SK-N-SH treated with all-trans-retinoic acid at 6 μM for 48 hours (cell line): ENCODE results near the gene DIAPH1.

Source experiments
- ATAC-seq: fragments of 200-7000 bp; cut with Tn5 transposase; 3 replicates; pipeline ENCODE4 v1.9.1; 2020; ENCODE audit warnings: mild to moderate bottlenecking, moderate library complexity
- ARNTL ChIP-seq: fragments of 450-650 bp; formaldehyde crosslinking; IDR thresholded peaks from 2 replicates; pipeline ENCODE4 v1.5.0; 2020; ENCODE audit warnings: low read depth, mild to moderate bottlenecking, moderate library complexity, borderline replicate concordance
- BACH2 ChIP-seq: fragments of 250-450 bp; sonication (Bioruptor Pico); IDR thresholded peaks from 2 replicates; pipeline ENCODE4 v1.9.0; 2021; ENCODE audit warnings: mild to moderate bottlenecking, borderline replicate concordance
- CSDC2 ChIP-seq: fragments of 250-450 bp; sonication (Bioruptor Pico); IDR thresholded peaks from 2 replicates; pipeline ENCODE4 v1.5.0; 2020; ENCODE audit warnings: mild to moderate bottlenecking, moderate library complexity
- ESRRG ChIP-seq: fragments of 250-450 bp; sonication (Bioruptor Pico); IDR thresholded peaks from 2 replicates; pipeline ENCODE4 v1.6.1; 2021; ENCODE audit warnings: mild to moderate bottlenecking
- GLIS3 ChIP-seq: fragments of 250-450 bp; sonication (Bioruptor Pico); IDR thresholded peaks from 2 replicates; pipeline ENCODE4 v1.5.0; 2020; ENCODE audit warnings: mild to moderate bottlenecking, moderate library complexity
- OSR1 ChIP-seq: fragments of 250-450 bp; sonication (Bioruptor Pico); IDR thresholded peaks from 2 replicates; pipeline ENCODE4 v1.8.0; 2022; ENCODE audit warnings: moderate library complexity, mild to moderate bottlenecking, inconsistent platforms
- PPARA ChIP-seq: fragments of 250-450 bp; sonication (Bioruptor Pico); IDR thresholded peaks from 2 replicates; pipeline ENCODE4 v1.5.0; 2020; ENCODE audit warnings: mild to moderate bottlenecking, borderline replicate concordance
- RARB ChIP-seq: fragments of 250-450 bp; sonication (Bioruptor Pico); IDR thresholded peaks from 2 replicates; pipeline ENCODE4 v1.8.0; 2021; ENCODE audit warnings: mild to moderate bottlenecking, moderate library complexity
- TCF4 ChIP-seq: fragments of 250-450 bp; sonication (Bioruptor Pico); IDR thresholded peaks from 2 replicates; pipeline ENCODE4 v1.8.0; 2021; ENCODE audit warnings: mild to moderate bottlenecking, moderate library complexity, borderline replicate concordance
- TOX ChIP-seq: fragments of 250-450 bp; sonication (Bioruptor Pico); IDR thresholded peaks from 2 replicates; pipeline ENCODE4 v1.8.0; 2021; ENCODE audit warnings: mild to moderate bottlenecking, moderate library complexity, borderline replicate concordance
- ZC3H10 ChIP-seq: fragments of 250-450 bp; sonication (Bioruptor Pico); IDR thresholded peaks from 2 replicates; pipeline ENCODE4 v1.5.1; 2021; ENCODE audit warnings: mild to moderate bottlenecking, moderate library complexity
- ZFP3 ChIP-seq: fragments of 250-450 bp; sonication (Bioruptor Pico); IDR thresholded peaks from 2 replicates; pipeline ENCODE4 v1.5.0; 2020; ENCODE audit warnings: mild to moderate bottlenecking, moderate library complexity
- ZFP30 ChIP-seq: fragments of 450-650 bp; formaldehyde crosslinking; IDR thresholded peaks from 2 replicates; pipeline ENCODE4 v1.5.0; 2022; ENCODE audit warnings: mild to moderate bottlenecking, moderate library complexity
- ZNF70 ChIP-seq: fragments of 450-650 bp; formaldehyde crosslinking; IDR thresholded peaks from 2 replicates; pipeline ENCODE4 v1.5.0; 2020; ENCODE audit warnings: mild to moderate bottlenecking, moderate library complexity
- ZNF8 ChIP-seq: fragments of 450-650 bp; formaldehyde crosslinking; IDR thresholded peaks from 2 replicates; pipeline ENCODE4 v1.5.0; 2020; ENCODE audit warnings: mild to moderate bottlenecking, moderate library complexity
- TF ChIP-seq, protein P1 (sequence below): fragments of 250-450 bp; sonication (Bioruptor Pico); IDR thresholded peaks from 2 replicates; pipeline ENCODE4 v1.5.1; 2020; ENCODE audit warnings: low read depth, mild to moderate bottlenecking, moderate library complexity
- TF ChIP-seq, protein P2 (sequence below): fragments of 250-450 bp; sonication (Bioruptor Pico); IDR thresholded peaks from 2 replicates; pipeline ENCODE4 v1.5.0; 2020; ENCODE audit warnings: mild to moderate bottlenecking, moderate library complexity
- TF ChIP-seq, protein P3 (sequence below): fragments of 250-450 bp; sonication (Bioruptor Pico); IDR thresholded peaks from 2 replicates; pipeline ENCODE4 v1.8.0; 2021; ENCODE audit warnings: low read depth, mild to moderate bottlenecking, moderate library complexity, borderline replicate concordance
- TF ChIP-seq, protein P4 (sequence below): fragments of 250-450 bp; sonication (Bioruptor Pico); IDR thresholded peaks from 2 replicates; pipeline ENCODE4 v1.8.0; 2020; ENCODE audit warnings: mild to moderate bottlenecking, moderate library complexity, borderline replicate concordance

The DIAPH1 gene

DNA sequence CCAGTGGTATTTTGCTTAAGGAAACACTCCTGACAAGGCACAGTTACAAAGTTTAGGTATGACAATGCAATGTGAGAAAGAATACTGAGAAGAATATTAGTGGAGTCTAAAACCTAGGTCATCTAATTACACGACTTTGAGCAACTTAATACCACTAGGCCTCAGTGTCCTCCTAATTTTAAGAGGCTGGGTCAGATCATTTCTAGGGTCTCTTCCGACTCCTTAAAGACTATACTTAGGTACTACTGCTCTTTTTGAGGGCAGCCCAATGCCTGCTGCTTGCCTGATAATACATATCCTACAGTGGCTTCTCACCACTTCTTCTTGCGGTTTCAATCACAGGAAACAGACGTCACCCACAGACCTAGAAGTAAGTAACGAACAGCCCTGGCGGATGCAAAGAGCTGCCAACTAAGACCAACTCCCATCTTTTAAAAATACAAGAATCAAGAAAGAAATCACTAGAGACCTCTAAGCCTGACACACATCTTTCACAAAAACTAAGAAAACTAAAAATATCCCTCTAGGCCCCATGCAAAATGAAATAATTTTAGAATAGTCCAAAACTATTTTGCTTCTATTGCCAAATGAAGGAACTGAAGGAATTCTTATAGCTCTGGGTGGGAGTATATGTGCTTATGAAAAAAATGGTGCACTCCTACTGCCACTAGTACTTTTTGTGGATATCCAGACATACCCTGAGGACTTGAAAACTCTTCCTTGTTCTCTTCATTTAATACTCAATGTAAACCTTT lies 13.1 kb downstream of the DIAPH1 start:
- peak; percentile 12; the same call in 1 of the 3 replicates for ATAC-seq
- TF ChIP-seq TCF4 (CRISPR knock-in tag) (no peak), OSR1 (CRISPR knock-in tag) (no peak), CSDC2 (CRISPR knock-in tag) (no peak), ARNTL (CRISPR knock-in tag) (no peak), RARB (CRISPR knock-in tag) (no peak), ZFP30 (no peak), GLIS3 (CRISPR knock-in tag) (no peak), BACH2 (no peak)
- TF ChIP-seq, protein P1, sequence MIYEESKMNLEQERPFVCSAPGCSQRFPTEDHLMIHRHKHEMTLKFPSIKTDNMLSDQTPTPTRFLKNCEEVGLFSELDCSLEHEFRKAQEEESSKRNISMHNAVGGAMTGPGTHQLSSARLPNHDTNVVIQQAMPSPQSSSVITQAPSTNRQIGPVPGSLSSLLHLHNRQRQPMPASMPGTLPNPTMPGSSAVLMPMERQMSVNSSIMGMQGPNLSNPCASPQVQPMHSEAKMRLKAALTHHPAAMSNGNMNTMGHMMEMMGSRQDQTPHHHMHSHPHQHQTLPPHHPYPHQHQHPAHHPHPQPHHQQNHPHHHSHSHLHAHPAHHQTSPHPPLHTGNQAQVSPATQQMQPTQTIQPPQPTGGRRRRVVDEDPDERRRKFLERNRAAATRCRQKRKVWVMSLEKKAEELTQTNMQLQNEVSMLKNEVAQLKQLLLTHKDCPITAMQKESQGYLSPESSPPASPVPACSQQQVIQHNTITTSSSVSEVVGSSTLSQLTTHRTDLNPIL (CRISPR knock-in tag), result no peak
- TF ChIP-seq, protein P2, sequence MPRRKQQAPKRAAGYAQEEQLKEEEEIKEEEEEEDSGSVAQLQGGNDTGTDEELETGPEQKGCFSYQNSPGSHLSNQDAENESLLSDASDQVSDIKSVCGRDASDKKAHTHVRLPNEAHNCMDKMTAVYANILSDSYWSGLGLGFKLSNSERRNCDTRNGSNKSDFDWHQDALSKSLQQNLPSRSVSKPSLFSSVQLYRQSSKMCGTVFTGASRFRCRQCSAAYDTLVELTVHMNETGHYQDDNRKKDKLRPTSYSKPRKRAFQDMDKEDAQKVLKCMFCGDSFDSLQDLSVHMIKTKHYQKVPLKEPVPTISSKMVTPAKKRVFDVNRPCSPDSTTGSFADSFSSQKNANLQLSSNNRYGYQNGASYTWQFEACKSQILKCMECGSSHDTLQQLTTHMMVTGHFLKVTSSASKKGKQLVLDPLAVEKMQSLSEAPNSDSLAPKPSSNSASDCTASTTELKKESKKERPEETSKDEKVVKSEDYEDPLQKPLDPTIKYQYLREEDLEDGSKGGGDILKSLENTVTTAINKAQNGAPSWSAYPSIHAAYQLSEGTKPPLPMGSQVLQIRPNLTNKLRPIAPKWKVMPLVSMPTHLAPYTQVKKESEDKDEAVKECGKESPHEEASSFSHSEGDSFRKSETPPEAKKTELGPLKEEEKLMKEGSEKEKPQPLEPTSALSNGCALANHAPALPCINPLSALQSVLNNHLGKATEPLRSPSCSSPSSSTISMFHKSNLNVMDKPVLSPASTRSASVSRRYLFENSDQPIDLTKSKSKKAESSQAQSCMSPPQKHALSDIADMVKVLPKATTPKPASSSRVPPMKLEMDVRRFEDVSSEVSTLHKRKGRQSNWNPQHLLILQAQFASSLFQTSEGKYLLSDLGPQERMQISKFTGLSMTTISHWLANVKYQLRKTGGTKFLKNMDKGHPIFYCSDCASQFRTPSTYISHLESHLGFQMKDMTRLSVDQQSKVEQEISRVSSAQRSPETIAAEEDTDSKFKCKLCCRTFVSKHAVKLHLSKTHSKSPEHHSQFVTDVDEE (CRISPR knock-in tag), result no peak

DNA sequence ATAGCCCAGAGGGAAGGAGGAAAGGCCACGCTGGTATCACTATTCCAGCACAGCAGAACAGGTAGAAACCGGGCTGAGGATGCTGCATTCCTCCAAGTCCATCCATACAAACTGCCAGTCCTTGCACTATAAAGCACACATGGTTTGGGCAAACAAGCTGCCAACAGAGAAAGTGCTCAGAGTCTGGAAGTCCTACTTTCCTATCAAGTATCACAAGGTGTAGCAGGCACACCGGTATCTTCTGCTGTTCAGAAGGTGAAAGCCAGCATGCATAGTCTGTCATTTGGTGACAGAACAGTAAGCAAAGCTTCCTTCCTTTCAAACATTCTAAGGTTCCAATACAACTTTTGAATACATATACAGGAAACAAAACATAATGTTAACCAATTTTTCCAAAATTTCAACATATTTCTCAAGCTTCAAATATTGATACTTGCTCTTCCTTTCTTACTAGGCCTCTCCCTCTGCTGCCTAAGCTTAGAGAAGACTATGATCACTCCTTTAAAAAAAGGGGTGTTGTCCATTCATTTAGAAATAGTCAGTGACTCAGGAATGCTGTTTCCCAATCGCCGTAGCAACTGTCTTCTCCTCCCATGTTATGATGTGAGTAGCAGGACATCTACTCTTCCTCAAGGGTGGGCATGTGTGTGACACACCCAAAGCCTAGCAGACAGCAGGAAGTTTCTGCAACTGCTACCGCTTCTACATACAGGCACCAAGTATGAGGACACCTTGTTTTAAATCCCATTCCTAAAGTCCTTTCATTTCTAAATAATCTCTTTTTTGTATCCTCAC lies 14.7 kb downstream of the DIAPH1 start:
- TF ChIP-seq ZNF70 (CRISPR knock-in tag) (no peak), TCF4 (CRISPR knock-in tag) (no peak), GLIS3 (CRISPR knock-in tag) (no peak), BACH2 (no peak), TOX (CRISPR knock-in tag) (no peak), CSDC2 (CRISPR knock-in tag) (no peak), ZFP30 (no peak), RARB (CRISPR knock-in tag) (no peak), ZC3H10 (CRISPR knock-in tag) (no peak), PPARA (no peak), ZNF8 (CRISPR knock-in tag) (no peak), ESRRG (CRISPR knock-in tag) (no peak), ZFP3 (CRISPR knock-in tag) (no peak)
- TF ChIP-seq, protein P2 (CRISPR knock-in tag), result no peak
- TF ChIP-seq, protein P3, sequence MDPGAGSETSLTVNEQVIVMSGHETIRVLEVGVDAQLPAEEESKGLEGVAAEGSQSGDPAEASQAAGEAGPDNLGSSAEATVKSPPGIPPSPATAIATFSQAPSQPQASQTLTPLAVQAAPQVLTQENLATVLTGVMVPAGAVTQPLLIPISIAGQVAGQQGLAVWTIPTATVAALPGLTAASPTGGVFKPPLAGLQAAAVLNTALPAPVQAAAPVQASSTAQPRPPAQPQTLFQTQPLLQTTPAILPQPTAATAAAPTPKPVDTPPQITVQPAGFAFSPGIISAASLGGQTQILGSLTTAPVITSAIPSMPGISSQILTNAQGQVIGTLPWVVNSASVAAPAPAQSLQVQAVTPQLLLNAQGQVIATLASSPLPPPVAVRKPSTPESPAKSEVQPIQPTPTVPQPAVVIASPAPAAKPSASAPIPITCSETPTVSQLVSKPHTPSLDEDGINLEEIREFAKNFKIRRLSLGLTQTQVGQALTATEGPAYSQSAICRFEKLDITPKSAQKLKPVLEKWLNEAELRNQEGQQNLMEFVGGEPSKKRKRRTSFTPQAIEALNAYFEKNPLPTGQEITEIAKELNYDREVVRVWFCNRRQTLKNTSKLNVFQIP (CRISPR knock-in tag), result no peak
- TF ChIP-seq, protein P4, sequence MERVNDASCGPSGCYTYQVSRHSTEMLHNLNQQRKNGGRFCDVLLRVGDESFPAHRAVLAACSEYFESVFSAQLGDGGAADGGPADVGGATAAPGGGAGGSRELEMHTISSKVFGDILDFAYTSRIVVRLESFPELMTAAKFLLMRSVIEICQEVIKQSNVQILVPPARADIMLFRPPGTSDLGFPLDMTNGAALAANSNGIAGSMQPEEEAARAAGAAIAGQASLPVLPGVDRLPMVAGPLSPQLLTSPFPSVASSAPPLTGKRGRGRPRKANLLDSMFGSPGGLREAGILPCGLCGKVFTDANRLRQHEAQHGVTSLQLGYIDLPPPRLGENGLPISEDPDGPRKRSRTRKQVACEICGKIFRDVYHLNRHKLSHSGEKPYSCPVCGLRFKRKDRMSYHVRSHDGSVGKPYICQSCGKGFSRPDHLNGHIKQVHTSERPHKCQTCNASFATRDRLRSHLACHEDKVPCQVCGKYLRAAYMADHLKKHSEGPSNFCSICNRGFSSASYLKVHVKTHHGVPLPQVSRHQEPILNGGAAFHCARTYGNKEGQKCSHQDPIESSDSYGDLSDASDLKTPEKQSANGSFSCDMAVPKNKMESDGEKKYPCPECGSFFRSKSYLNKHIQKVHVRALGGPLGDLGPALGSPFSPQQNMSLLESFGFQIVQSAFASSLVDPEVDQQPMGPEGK (CRISPR knock-in tag), result no peak
- ATAC-seq, result peak; percentile 95
